HepG2 (cell line): ENCODE data around the gene HMCN1. TPM values are rescaled to one million over a fixed set of nuclear protein-coding genes. Genes with fewer than 3 reads are reported as not detected.

Experiments used
- ATAC-seq: fragments of 200-7000 bp; cut with Tn5 transposase; 3 replicates; pipeline ENCODE4 v1.9.1; 2020; ENCODE audit warnings: mild to moderate bottlenecking, moderate library complexity
- BruUV-seq: library from RNA; stranded (reverse); fragments of 400-500 nt; replicated peaks from 2 replicates; lab custom pipeline; 2021; lab: Mats Ljungman, UMichigan
- CTCF ChIA-PET: fragments of 300-600 bp; formaldehyde crosslinking; extraction: SDS; loops from one replicate; lab custom pipeline; 2021; ENCODE audit warnings: low total read pairs, inconsistent platforms, low intra/inter-chr PET ratio; lab: Yijun Ruan, JAX
- POLR2A ChIA-PET: fragments of 350-600 bp; sonication (Branson Sonifier 250); formaldehyde crosslinking; loops from one replicate; lab custom pipeline; 2020; ENCODE audit warnings: antibody characterized with exemption, inconsistent platforms; lab: Yijun Ruan, JAX
- DNase-seq: peaks from one replicate; pipeline ENCODE4 v3.0.0-alpha.2; 2015; ENCODE audit warnings: low spot score
- FAIRE-seq: peaks from 3 replicates; lab custom pipeline; 2011; peaks lifted over from hg19 to GRCh38; lab: Jason Lieb, UNC
- H2AFZ ChIP-seq: one replicate; pipeline ENCODE4 v1.6.1; 2011; ENCODE audit warnings: low read length, inconsistent platforms
- H3K27ac ChIP-seq: fragments of 300-600 bp; 3 replicates; pipeline ENCODE4 v1.8.0; 2011; ENCODE audit warnings: mixed run types, mild to moderate bottlenecking, mixed read lengths, low read length, inconsistent platforms; ENCODE audit not compliant: insufficient read depth; ENCODE audit errors: extremely low read length
- H3K27me3 ChIP-seq, 2 experiments: fragments of 200-600 bp in 1 of 2; 2 replicates in 1 of 2; 3 replicates in 1 of 2; pipeline versions ENCODE4 v1.6.0 to v1.8.0; 2011; ENCODE audit warnings: low read length in 2 of 2, mild to moderate bottlenecking in 2 of 2, moderate library complexity in 2 of 2, inconsistent platforms in 1 of 2; ENCODE audit not compliant: insufficient read depth in 2 of 2, control insufficient read depth in 1 of 2
- H3K36me3 ChIP-seq, 2 experiments: fragments of 200-600 bp in 1 of 2; replicated peaks in 1 of 2; 2 replicates in 1 of 2; 3 replicates in 1 of 2; pipeline versions ENCODE4 v1.5.1 to v1.8.0; 2011; ENCODE audit warnings: low read length in 2 of 2, inconsistent platforms in 1 of 2; ENCODE audit not compliant: insufficient read depth in 2 of 2, control insufficient read depth in 1 of 2
- H3K4me1 ChIP-seq: 2 replicates; pipeline ENCODE4 v1.5.1; 2012; ENCODE audit warnings: low read length, inconsistent platforms; ENCODE audit not compliant: insufficient read depth
- H3K4me2 ChIP-seq: 2 replicates; pipeline ENCODE4 v1.6.0; 2011; ENCODE audit warnings: low read depth, low read length, inconsistent platforms
- H3K4me3 ChIP-seq, 3 experiments: fragments of 200-600 bp in 1 of 3; sonication (generic), shearing (Covaris generic) in 1 of 3; replicated peaks in 1 of 3; 2 replicates each; pipeline ENCODE4 v1.5.1; 2011 to 2016; ENCODE audit warnings: low read length in 3 of 3, inconsistent platforms in 2 of 3, low read depth in 2 of 3, mild to moderate bottlenecking in 2 of 3, control low read depth in 1 of 3, mixed read lengths in 1 of 3; ENCODE audit not compliant: insufficient read depth in 1 of 3
- H3K79me2 ChIP-seq: one replicate; pipeline ENCODE4 v1.6.1; 2011; ENCODE audit warnings: low read length, inconsistent platforms; ENCODE audit not compliant: insufficient read depth
- H3K9ac ChIP-seq: 2 replicates; pipeline ENCODE4 v1.6.0; 2011; ENCODE audit warnings: mild to moderate bottlenecking, low read depth, low read length, inconsistent platforms; ENCODE audit not compliant: insufficient read depth
- H3K9me3 ChIP-seq: 2 replicates; pipeline ENCODE4 v1.5.1; 2012; ENCODE audit warnings: mild to moderate bottlenecking, low read length
- H4K20me1 ChIP-seq: 2 replicates; pipeline ENCODE4 v1.6.0; 2011; ENCODE audit warnings: inconsistent platforms, mild to moderate bottlenecking, low read length, moderate library complexity; ENCODE audit not compliant: insufficient read depth
- CAMTA2 ChIP-seq: sonication (generic); formaldehyde crosslinking; IDR thresholded peaks from 2 replicates; pipeline ENCODE4 v1.4.0; 2020; ENCODE audit warnings: mild to moderate bottlenecking, missing genetic modification reagents, borderline replicate concordance
- HOXA7 ChIP-seq: sonication (generic); formaldehyde crosslinking; IDR thresholded peaks from 2 replicates; pipeline ENCODE4 v1.8.1; 2022; ENCODE audit warnings: mild to moderate bottlenecking, missing genetic modification reagents, moderate library complexity
- MBD4 ChIP-seq: IDR thresholded peaks from 2 replicates; pipeline ENCODE4 v1.6.1; 2012; ENCODE audit warnings: low read length, inconsistent platforms, borderline replicate concordance
- SRF ChIP-seq: IDR thresholded peaks from 2 replicates; pipeline ENCODE4 v1.6.1; 2011; ENCODE audit warnings: mild to moderate bottlenecking, low read depth, low read length, moderate library complexity
- ZNF574 ChIP-seq: sonication (generic); formaldehyde crosslinking; IDR thresholded peaks from 2 replicates; pipeline ENCODE4 v1.4.0; 2020; ENCODE audit warnings: missing genetic modification reagents
- ZNF597 ChIP-seq: sonication (generic); formaldehyde crosslinking; IDR thresholded peaks from 2 replicates; pipeline ENCODE4 v1.5.0; 2020; ENCODE audit warnings: missing genetic modification reagents
- ZSCAN9 ChIP-seq: IDR thresholded peaks from 2 replicates; pipeline ENCODE4 v1.6.1; 2016; ENCODE audit warnings: borderline replicate concordance
- WGBS: methylation state at CpG from one replicate; pipeline ENCODE4 v1.1.6; 2017; ENCODE audit warnings: low lambda C conversion rate; 5-methylcytosine and 5-hydroxymethylcytosine counted together
- in situ Hi-C: cut with HindIII; loops from 2 replicates; pipeline ENCODE4 v1.10.0; 2017; ENCODE audit warnings: low pct_unique_long_range_greater_than_20kb; ENCODE audit not compliant: extremely low pct_ligation_motif_present
- intact Hi-C: fragments of 100-400 bp; cut with micrococcal nuclease; formaldehyde crosslinking; loops from one replicate; pipeline ENCODE4 v1.10.0; 2022; ENCODE audit not compliant: unreplicated experiment
- polyA plus RNA-seq, 8 experiments: library from polyadenylated mRNA; depleted of rRNA in 3 of 8; stranded (reverse) in 7 of 8; unstranded in 1 of 8; fragments of >200 nt; fragmentation: Illumina TruSeq in 4 of 8; extraction: Trizol in 4 of 8; gene quantifications; 2 replicates each; pipeline versions ENCODE4 v1.2.1 to v1.2.3, GENCODE V29; 2011 to 2016; ENCODE audit warnings: low read depth in 4 of 8, missing spikeins in 1 of 8, mixed read lengths in 1 of 8; ENCODE audit not compliant: insufficient read depth in 1 of 8
- total RNA-seq, 5 experiments: library from RNA; depleted of rRNA; stranded (reverse); fragments of >200 nt; fragmentation: Illumina TruSeq; extraction: Trizol; gene quantifications; 2 replicates each; pipeline ENCODE4 v1.2.3, GENCODE V29; 2016; ENCODE audit warnings: low read depth in 1 of 5

HMCN1 gene
- total and polyA plus RNA-seq, 2 of the 13 experiments (the other 11 are each of a cell fraction or from before 2014, with no cell fraction given): 0.03 TPM; not detected in 1

GRCh38 chr1:186187601-186188000 lies 453.4 kb downstream of the HMCN1 start:
- ATAC-seq: no peak
- no peak for DNase-seq
- 0% methylated on average over 3 of the region's 5 CpGs for WGBS
- H3K79me2 ChIP-seq: no peaks in the 10 kb centered on the region
- H3K4me2 ChIP-seq: no peak overlapping the region
- no peaks in the 10 kb centered on the region for H4K20me1 ChIP-seq
- H3K4me3 ChIP-seq: no peak overlapping the region
- no peak overlapping the region for H3K9ac ChIP-seq
- CTCF ChIA-PET: no interaction called here
- no peaks in the 10 kb centered on the region for H3K4me1 ChIP-seq
- POLR2A ChIA-PET: no interaction called here
- H3K9me3 ChIP-seq: no peaks in the 10 kb centered on the region
- no peak for FAIRE-seq
- no peaks in the 10 kb centered on the region for H3K27me3 ChIP-seq
- intact Hi-C loops: no loop called here
- TF ChIP-seq CAMTA2 (CRISPR knock-in tag) (no peak), SRF (no peak), ZNF597 (CRISPR knock-in tag) (no peak)
- no peaks in the 10 kb centered on the region for H3K36me3 ChIP-seq
- no peak overlapping the region for H2AFZ ChIP-seq
- in situ Hi-C loops: no loop called here
- BruUV-seq: no TSS peak
- H3K27ac ChIP-seq: no peak overlapping the region

- in situ Hi-C loops (no loop called here), intact Hi-C loops (no loop called here)
- no TSS peak for BruUV-seq
- 2% methylated on average over 3 of the region's 3 CpGs for WGBS
- H3K9me3 ChIP-seq: no peaks in the 10 kb centered on the region
- H3K9ac ChIP-seq: no peak overlapping the region
- H3K4me1 ChIP-seq: no peaks in the 10 kb centered on the region
- H3K27me3 ChIP-seq: no peaks in the 10 kb centered on the region
- TF ChIP-seq ZNF574 (CRISPR knock-in tag) (no peak), MBD4 (no peak), ZSCAN9 (CRISPR knock-in tag) (no peak), HOXA7 (no peak)
- H3K4me2 ChIP-seq: no peak overlapping the region
- FAIRE-seq (no peak), DNase-seq (no peak), ATAC-seq (no peak)
- H3K27ac ChIP-seq: no peak overlapping the region
- H3K79me2 ChIP-seq: no peaks in the 10 kb centered on the region
- no peak overlapping the region for H3K4me3 ChIP-seq
- no peaks in the 10 kb centered on the region for H4K20me1 ChIP-seq
- ChIA-PET CTCF (no interaction called here), POLR2A (no interaction called here)
- H2AFZ ChIP-seq: no peak overlapping the region
- no peaks in the 10 kb centered on the region for H3K36me3 ChIP-seq
Observed at GRCh38 chr1:186188004-186188539, 453.9 kb downstream of the HMCN1 start.
